ENCODE results near the gene SURF1. TPM values are rescaled to one million over a fixed set of nuclear protein-coding genes. Genes with fewer than 3 reads are reported as not detected.

The SURF1 gene
- total RNA-seq, 1 experiment from 2014 or later, result 44.5 TPM

DNA sequence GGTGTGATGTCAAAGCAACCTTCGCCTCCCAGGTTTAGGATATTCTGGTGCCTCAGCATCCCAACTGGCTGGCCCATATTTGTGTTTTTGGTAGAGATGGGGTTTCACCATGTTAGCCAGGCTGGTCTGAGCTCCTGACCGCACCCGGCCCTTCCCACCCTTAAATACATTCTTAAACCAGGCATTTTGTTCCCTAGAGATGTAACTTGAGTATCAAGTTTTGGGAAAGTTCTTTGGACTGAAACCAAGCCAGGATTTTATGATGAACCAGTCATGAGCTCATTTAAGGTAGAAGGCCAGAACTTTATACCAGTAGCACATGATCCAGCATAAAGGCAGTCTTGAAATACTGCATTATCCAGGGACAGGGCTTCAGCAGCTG, 4.8 kb downstream of the SURF1 start:
- DNase-seq (ENCODE audit: low read depth in 1 of 2, low spot score in 2 of 2), result no peak
- Histone ChIP-seq H3K27me3 (replicated peaks) (no peaks in the 10 kb centered on the region), H3K36me3 (peaks cover 72% of the 10 kb centered on the region), H3K9me3 (replicated peaks) (no peaks in the 10 kb centered on the region), H3K4me3 (no peak overlapping the region), H3K4me1 (replicated peaks) (peaks cover 26% of the 10 kb centered on the region), H3K27ac (no peak overlapping the region)

DNA sequence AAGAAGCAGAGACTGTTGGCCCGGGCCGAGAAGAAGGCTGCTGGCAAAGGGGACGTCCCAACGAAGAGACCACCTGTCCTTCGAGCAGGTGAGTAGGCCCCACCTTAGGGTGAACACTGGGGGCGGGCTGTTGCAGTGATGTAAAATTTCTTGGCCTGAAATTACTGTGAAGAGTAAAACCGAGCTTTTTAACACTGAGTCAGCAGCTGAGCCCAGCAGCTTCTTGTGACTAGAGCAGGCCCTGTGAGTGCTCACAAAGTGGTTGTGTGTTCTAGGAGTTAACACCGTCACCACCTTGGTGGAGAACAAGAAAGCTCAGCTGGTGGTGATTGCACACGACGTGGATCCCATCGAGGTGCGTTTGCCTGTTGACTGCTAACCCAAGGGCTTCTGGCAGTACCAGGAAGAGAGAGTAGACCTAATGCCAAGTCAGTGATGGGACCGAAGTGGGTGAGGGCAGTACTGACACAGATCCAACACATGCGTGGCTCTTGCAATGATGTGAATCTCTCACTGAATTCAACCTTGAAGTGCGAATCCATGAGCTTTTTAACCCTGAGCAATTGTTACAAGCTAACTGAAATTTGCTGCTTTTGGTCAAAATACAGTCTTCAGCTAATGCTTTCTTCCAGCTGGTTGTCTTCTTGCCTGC, 6.2 kb downstream of the SURF1 start:
- no peak overlapping the region for H3K27ac ChIP-seq
- H3K9me3 ChIP-seq (replicated peaks), result no peaks in the 10 kb centered on the region
- peaks cover 86% of the 10 kb centered on the region for H3K36me3 ChIP-seq
- DNase-seq (ENCODE audit: low read depth in 1 of 2, low spot score in 2 of 2), result no peak
- H3K4me3 ChIP-seq, result no peak overlapping the region
- peaks cover 25% of the 10 kb centered on the region for H3K4me1 ChIP-seq (replicated peaks)
- H3K27me3 ChIP-seq (replicated peaks), result no peaks in the 10 kb centered on the region

DNA sequence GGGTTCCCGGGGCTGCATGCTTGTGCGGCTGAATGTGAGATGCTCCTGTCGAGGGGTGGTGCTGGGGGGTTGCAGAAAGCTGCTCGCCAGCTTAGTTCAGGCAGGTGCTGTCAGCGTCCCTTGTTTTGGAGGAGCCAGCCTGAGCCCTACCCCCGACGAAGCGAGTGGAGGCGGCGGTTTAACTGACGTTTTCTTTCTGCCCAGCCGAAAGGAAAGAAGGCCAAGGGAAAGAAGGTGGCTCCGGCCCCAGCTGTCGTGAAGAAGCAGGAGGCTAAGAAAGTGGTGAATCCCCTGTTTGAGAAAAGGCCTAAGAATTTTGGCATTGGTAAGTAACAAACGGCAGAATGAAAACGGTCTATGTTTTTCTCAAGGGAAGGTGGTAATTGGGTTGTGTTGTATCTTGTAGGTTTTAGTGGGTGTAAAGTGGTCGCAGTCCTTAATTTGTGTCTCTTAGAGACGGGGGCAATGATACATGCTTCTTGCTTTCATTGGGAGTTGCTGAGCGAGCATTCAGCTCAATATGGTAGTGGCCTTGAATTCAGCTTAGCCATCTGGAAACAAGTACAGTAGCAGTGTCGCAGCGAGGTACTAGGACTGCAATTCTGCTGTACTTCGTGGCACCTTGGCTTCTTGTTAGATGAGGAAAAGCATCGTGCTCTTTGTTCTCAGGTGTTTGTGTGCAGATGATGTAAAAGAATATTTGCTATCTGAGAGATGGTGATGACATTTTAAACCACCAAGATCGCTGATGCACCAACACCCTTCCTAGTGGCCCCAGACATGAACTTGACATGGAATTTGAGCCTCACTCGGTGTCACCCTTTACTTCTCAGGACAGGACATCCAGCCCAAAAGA, 7.3 kb downstream of the SURF1 start:
- Histone ChIP-seq H3K27me3 (replicated peaks) (no peaks in the 10 kb centered on the region), H3K4me3 (peak overlapping the region; percentile 93), H3K4me1 (replicated peaks) (peaks cover 23% of the 10 kb centered on the region), H3K36me3 (peaks cover 89% of the 10 kb centered on the region), H3K9me3 (replicated peaks) (no peaks in the 10 kb centered on the region), H3K27ac (peak overlapping the region; percentile 92)
- DNase-seq (ENCODE audit: low read depth in 1 of 2, low spot score in 2 of 2), result no peak

DNA sequence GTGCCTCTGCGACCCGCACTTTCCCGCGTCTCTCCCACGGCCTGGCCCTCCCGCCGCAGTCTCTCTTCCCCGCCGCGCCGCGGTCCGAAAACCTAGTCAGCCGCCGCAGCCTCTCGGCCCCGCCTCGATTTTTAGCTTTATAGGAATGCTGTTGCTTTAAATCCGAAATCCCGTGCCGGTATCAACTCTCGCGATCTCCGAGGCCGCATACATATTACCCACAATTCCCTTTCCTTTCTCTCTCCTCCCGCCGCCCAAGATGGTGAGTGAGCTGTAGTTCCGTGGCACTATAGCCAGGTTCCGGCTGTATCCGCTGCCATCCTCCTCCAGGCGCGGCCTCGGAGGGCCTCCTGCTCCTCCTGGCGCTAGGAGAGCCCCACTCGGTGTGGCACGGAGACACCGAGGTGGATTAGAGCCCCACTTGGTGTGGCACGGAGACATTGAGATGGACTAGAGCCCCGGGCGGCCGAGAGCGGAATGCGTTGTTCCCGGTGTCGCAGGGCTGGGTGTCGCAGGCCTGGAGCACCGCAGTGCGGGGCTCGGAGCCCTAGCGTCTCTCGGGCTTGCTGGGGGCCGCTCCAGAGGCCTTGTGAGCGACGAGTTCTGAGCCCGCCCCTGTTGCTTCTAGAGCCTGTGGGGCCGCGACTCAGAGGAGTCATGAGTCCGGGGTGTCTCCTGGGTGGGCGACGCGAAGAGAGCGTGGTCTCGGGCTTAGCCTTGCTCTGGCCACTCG, 8.1 kb downstream of the SURF1 start, which contains the start of the genes MED22 and RPL7A:
TSS of gene MED22 (minus strand) at position 147 of the 733 bp plus-strand sequence. CDS start 1,469 bp downstream, outside the sequence.
TSS of gene RPL7A (plus strand) at position 234 of the 733 bp plus-strand sequence. CDS start at position 260, 26 bp downstream.
- Histone ChIP-seq H3K27me3 (replicated peaks) (no peaks in the 10 kb centered on the region), H3K36me3 (peaks cover 87% of the 10 kb centered on the region)

DNA sequence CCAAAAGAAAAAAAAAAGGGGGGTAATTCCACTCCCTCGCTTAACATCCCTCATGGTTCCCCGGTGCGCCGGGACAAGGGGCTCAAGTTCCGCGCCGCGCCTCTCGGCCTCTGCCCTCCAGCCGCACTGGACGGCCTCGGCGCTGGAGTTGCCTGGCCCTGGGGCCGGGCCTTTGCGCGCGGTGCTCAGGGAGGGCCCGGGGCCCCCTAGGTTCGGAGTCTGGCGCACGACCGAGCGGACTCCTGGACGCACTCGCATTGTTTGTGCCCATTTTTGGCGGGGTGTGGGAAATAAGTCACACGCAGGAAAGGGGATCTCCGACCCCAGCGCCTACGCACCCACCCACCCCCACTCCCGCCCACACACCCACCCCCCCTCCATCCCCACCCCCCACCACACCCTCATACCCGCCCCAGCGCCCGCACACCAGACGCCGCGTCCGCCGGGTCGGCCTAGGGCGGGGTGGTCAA, 8.7 kb downstream of the SURF1 start:
- H3K36me3 ChIP-seq, result peaks cover 87% of the 10 kb centered on the region
- peak in 1 of 2 experiments; percentile 48 for DNase-seq (ENCODE audit: low read depth in 1 of 2, low spot score in 2 of 2)
- no peaks in the 10 kb centered on the region for H3K9me3 ChIP-seq (replicated peaks)
- H3K4me3 ChIP-seq, result peak overlapping the region; percentile 93
- H3K27ac ChIP-seq, result peak overlapping the region; percentile 92
- H3K4me1 ChIP-seq (replicated peaks), result peaks cover 23% of the 10 kb centered on the region
- H3K27me3 ChIP-seq (replicated peaks), result no peaks in the 10 kb centered on the region

More for the DNA sequence above, 8.1 kb downstream of the SURF1 start, which contains the start of the genes MED22 and RPL7A:
- H3K4me1 ChIP-seq (replicated peaks), result peaks cover 23% of the 10 kb centered on the region
- H3K27ac ChIP-seq, result peak within 1 kb of the TSS; percentile 92
- no peaks in the 10 kb centered on the region for H3K9me3 ChIP-seq (replicated peaks)
- peak; percentile 91 to 93 for DNase-seq (ENCODE audit: low read depth in 1 of 2, low spot score in 2 of 2)
- H3K4me3 ChIP-seq, result peak within 1 kb of the TSS; percentile 93

DNA sequence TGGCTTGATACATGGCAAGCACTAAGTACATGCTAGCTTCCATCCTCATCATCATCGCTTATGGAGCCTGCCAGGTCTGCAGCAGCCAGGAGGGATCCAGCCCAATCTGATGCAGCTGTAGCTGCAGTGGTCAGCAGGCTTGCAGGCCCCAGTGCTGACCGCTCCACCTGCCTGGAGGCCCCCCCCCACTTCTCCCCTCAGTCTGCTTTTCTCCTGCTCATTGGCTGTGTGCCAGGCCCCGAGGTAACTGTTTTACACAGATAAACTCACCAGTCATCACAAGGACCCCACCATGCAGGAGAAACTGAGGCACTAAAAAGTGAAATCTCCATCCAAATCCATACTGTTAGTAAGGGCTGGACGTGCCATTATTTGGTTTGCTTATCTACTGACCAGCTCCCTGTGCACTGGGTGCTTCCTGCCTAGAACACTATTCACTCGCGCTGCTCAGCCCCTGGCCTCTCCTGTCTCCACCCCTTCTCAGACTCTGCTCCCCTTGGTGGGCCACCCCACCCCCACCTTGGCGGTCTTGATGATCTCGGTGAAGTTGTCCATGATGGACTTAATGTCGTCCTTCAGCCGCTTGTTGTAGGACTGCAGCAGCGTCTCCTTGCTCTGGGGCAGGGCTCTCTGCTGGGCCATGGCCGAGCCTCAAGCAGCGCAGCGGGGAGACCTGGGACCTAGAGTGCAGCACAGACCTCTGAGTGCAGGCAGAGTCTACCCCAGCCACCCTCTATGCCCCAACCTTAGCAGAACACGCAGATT, 10.1 kb downstream of the SURF1 start:
- no peak for DNase-seq (ENCODE audit: low read depth in 1 of 2, low spot score in 2 of 2)
- H3K27ac ChIP-seq, result no peak overlapping the region
- H3K4me1 ChIP-seq (replicated peaks), result peaks cover 23% of the 10 kb centered on the region
- H3K4me3 ChIP-seq, result peak overlapping the region; percentile 93
- H3K36me3 ChIP-seq, result peaks cover 87% of the 10 kb centered on the region
- H3K9me3 ChIP-seq (replicated peaks), result no peaks in the 10 kb centered on the region
- H3K27me3 ChIP-seq (replicated peaks), result no peaks in the 10 kb centered on the region

DNA sequence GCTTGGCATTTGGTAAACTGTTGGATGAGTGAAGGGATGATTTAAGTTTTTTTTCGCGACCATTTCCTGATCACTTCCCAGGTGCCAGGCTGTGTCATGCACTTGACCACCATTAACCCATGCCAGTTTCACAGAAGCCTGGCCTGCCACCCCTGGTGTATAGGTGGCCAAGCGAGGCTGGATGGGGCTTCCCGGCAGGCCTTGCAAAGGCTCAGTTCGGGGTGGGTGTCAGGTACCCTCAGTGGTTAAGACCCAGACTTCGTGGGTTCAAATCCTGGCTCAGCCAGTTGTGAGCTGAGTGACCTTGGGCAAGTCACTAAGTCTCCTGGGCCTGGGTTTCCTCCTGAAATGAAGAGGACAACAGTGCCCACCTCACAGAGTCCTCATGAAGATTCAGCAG, 10.7 kb downstream of the SURF1 start:
- H3K36me3 ChIP-seq, result peaks cover 87% of the 10 kb centered on the region
- H3K27ac ChIP-seq, result no peak overlapping the region
- H3K4me1 ChIP-seq (replicated peaks), result peaks cover 23% of the 10 kb centered on the region
- no peak for DNase-seq (ENCODE audit: low read depth in 1 of 2, low spot score in 2 of 2)
- H3K27me3 ChIP-seq (replicated peaks), result no peaks in the 10 kb centered on the region
- H3K4me3 ChIP-seq, result no peak overlapping the region
- no peaks in the 10 kb centered on the region for H3K9me3 ChIP-seq (replicated peaks)

DNA sequence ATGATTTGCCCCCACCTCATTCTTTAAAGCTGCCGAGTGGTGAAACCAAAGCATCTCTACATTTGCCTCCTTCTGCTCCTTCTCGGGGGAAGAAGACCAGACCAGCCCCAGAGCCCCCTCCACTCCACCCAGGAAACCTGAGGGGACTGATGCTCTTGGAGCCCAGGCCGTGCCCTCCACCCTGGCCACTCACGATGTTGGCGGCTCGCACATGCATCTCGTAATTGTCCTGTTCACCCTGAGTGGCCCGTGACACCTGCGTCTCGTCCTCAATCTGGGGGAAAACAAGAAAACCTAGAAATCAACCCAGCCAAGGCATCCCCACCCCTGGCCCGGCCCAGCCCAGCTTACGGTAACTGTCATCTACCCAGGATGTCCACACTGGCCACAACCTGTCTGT, 11.3 kb downstream of the SURF1 start:
- H3K9me3 ChIP-seq (replicated peaks), result no peaks in the 10 kb centered on the region
- peaks cover 23% of the 10 kb centered on the region for H3K4me1 ChIP-seq (replicated peaks)
- peaks cover 85% of the 10 kb centered on the region for H3K36me3 ChIP-seq
- H3K27ac ChIP-seq, result no peak overlapping the region
- no peak overlapping the region for H3K4me3 ChIP-seq
- no peak for DNase-seq (ENCODE audit: low read depth in 1 of 2, low spot score in 2 of 2)
- H3K27me3 ChIP-seq (replicated peaks), result no peaks in the 10 kb centered on the region

DNA sequence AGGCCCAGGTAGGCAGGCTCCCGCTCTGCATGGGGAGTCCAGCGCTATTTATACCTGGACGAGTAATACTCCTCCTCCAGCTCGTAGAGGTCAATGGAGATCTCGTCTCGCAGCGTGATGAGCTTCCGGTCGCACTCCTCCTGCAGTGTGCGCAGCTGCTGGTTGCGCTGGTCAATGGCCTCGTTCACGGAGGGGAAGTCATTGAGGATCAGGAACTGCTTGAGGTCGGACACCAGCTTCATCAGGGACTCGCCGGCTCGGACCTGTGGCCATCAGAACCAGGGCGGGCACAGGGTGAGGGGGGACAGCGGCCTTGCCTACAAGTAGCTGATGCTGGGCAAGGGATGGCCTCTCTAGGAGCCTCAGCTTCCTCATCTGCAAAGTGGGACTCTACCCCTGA, 12.2 kb downstream of the SURF1 start:
- peaks cover 83% of the 10 kb centered on the region for H3K36me3 ChIP-seq
- no peaks in the 10 kb centered on the region for H3K27me3 ChIP-seq (replicated peaks)
- no peaks in the 10 kb centered on the region for H3K9me3 ChIP-seq (replicated peaks)
- H3K27ac ChIP-seq, result no peak overlapping the region
- no peak for DNase-seq (ENCODE audit: low read depth in 1 of 2, low spot score in 2 of 2)
- no peak overlapping the region for H3K4me3 ChIP-seq
- H3K4me1 ChIP-seq (replicated peaks), result peaks cover 14% of the 10 kb centered on the region

DNA sequence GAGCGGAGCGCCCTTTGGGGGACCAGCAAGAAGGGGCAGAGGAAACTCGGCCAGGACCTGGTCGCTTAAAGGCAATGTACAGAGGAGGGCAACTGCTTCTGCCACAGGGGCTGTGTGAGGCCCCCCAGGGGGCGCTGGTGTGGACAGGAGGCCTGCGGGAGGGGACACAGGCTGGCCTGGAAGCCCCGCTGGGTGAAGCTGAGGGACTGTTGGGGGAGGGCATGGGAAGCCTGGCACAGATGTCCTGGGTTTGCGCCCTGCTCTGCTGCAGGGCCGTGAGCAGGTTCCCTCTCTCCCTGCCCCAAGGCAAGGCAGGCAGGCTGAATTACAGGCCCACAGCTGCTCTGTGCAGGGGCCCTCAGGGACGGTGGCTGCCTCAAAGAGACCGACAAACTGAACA, 13.7 kb downstream of the SURF1 start:
- Histone ChIP-seq H3K4me3 (no peak overlapping the region), H3K4me1 (replicated peaks) (peaks cover 10% of the 10 kb centered on the region), H3K27me3 (replicated peaks) (no peaks in the 10 kb centered on the region), H3K36me3 (peaks cover 77% of the 10 kb centered on the region), H3K9me3 (replicated peaks) (no peaks in the 10 kb centered on the region), H3K27ac (no peak overlapping the region)
- no peak for DNase-seq (ENCODE audit: low read depth in 1 of 2, low spot score in 2 of 2)

DNA sequence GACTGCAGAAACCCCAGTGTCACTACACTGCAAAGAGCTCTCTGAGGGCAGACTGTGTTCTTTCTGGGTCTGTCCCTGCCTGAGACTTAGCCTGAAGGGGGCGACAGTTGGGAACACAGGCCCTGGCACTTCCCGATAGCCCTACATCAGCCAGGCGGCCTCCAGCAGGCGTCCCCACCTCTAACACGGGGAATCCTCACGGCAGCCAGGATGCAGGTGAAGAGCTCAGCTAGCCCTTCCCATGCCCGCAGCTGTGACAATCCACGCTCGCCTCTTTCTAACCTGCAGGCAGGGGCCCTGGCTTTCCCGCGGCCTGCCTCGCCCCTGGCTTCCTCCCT, 14.2 kb downstream of the SURF1 start:
- no peak for DNase-seq (ENCODE audit: low read depth in 1 of 2, low spot score in 2 of 2)
- Histone ChIP-seq H3K4me1 (replicated peaks) (peaks cover 9% of the 10 kb centered on the region), H3K4me3 (no peak overlapping the region), H3K27me3 (replicated peaks) (no peaks in the 10 kb centered on the region), H3K36me3 (peaks cover 75% of the 10 kb centered on the region), H3K27ac (no peak overlapping the region), H3K9me3 (replicated peaks) (no peaks in the 10 kb centered on the region)

DNA sequence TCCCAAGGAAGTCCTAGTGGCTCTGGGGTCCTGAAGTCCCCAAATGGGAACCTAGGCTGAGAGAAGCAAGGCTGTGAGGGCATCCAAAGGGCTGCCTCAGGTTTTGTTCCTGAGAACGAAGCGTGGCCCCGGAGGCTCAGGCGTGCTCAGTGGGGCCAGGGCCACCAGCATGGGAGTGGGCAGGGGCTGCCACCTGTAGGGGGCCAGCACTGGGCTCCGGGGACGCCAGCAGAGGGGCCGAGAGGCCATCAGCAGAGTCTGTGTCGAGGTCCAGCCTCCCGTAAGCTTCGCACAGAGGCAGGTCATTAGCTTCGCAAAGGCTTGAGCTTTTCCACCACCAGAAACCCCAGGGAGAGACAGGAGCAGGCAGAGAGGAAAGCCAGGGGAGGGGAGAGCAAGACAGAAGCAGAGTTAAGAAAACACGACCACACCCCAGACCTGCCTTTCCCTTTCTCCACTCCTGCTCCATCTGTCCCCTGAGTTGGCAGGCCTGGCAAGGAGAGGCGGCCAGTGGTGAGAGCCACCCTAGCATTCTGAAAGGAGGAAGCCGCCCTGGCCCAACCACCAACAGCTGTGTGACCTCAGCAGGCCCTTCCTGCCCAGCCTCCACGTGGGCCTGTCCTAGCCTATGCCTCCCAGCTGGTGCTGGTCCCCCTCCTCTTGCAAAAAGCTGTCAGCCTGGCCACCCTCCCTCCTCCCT, 14.8 kb downstream of the SURF1 start:
- H3K9me3 ChIP-seq (replicated peaks), result no peaks in the 10 kb centered on the region
- no peaks in the 10 kb centered on the region for H3K27me3 ChIP-seq (replicated peaks)
- no peak for DNase-seq (ENCODE audit: low read depth in 1 of 2, low spot score in 2 of 2)
- no peak overlapping the region for H3K4me3 ChIP-seq
- peaks cover 73% of the 10 kb centered on the region for H3K36me3 ChIP-seq
- H3K27ac ChIP-seq, result no peak overlapping the region
- H3K4me1 ChIP-seq (replicated peaks), result peaks cover 6% of the 10 kb centered on the region

DNA sequence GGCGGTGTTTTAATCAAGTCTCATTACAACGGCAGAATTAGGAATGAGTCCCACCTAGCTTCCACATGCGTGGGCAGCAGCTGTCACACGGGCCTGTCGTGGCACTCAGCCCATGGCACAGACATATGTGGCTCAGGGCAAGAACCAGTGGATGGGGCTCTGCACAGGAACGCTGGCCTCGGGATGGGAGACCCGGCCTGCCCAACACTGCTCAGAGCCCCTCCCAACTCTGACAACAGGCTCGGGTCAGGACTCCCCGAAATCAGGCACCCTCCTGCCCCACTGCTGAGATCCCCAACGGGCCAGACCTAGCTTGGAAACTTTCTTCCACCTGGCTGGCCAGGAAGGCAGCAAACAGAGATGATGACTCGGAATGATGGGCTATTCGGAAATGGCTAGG, 15.4 kb downstream of the SURF1 start:
- peaks cover 7% of the 10 kb centered on the region for H3K4me1 ChIP-seq (replicated peaks)
- no peak overlapping the region for H3K27ac ChIP-seq
- peaks cover 70% of the 10 kb centered on the region for H3K36me3 ChIP-seq
- no peaks in the 10 kb centered on the region for H3K9me3 ChIP-seq (replicated peaks)
- H3K4me3 ChIP-seq, result no peak overlapping the region
- no peaks in the 10 kb centered on the region for H3K27me3 ChIP-seq (replicated peaks)
- DNase-seq (ENCODE audit: low read depth in 1 of 2, low spot score in 2 of 2), result no peak
